HepG2 (cell line): ENCODE results near the gene RLN2. TPM values are rescaled to one million over a fixed set of nuclear protein-coding genes. Genes with fewer than 3 reads are reported as not detected.

ENCODE experiments used
- ATAC-seq: fragments of 200-7000 bp; cut with Tn5 transposase; 3 replicates; pipeline ENCODE4 v1.9.1; 2020; ENCODE audit warnings: mild to moderate bottlenecking, moderate library complexity
- BruUV-seq: library from RNA; stranded (reverse); fragments of 400-500 nt; replicated peaks from 2 replicates; lab custom pipeline; 2021; lab: Mats Ljungman, UMichigan
- CTCF ChIA-PET: fragments of 300-600 bp; formaldehyde crosslinking; extraction: SDS; loops from one replicate; lab custom pipeline; 2021; ENCODE audit warnings: low total read pairs, inconsistent platforms, low intra/inter-chr PET ratio; lab: Yijun Ruan, JAX
- POLR2A ChIA-PET: fragments of 350-600 bp; sonication (Branson Sonifier 250); formaldehyde crosslinking; loops from one replicate; lab custom pipeline; 2020; ENCODE audit warnings: antibody characterized with exemption, inconsistent platforms; lab: Yijun Ruan, JAX
- DNase-seq: peaks from one replicate; pipeline ENCODE4 v3.0.0-alpha.2; 2015; ENCODE audit warnings: low spot score
- FAIRE-seq: peaks from 3 replicates; lab custom pipeline; 2011; peaks lifted over from hg19 to GRCh38; lab: Jason Lieb, UNC
- H2AFZ ChIP-seq: one replicate; pipeline ENCODE4 v1.6.1; 2011; ENCODE audit warnings: low read length, inconsistent platforms
- H3K27ac ChIP-seq: fragments of 300-600 bp; 3 replicates; pipeline ENCODE4 v1.8.0; 2011; ENCODE audit warnings: mixed run types, mild to moderate bottlenecking, mixed read lengths, low read length, inconsistent platforms; ENCODE audit not compliant: insufficient read depth; ENCODE audit errors: extremely low read length
- H3K27me3 ChIP-seq, 2 experiments: fragments of 200-600 bp in 1 of 2; 2 replicates in 1 of 2; 3 replicates in 1 of 2; pipeline versions ENCODE4 v1.6.0 to v1.8.0; 2011; ENCODE audit warnings: low read length in 2 of 2, mild to moderate bottlenecking in 2 of 2, moderate library complexity in 2 of 2, inconsistent platforms in 1 of 2; ENCODE audit not compliant: insufficient read depth in 2 of 2, control insufficient read depth in 1 of 2
- H3K36me3 ChIP-seq, 2 experiments: fragments of 200-600 bp in 1 of 2; replicated peaks in 1 of 2; 2 replicates in 1 of 2; 3 replicates in 1 of 2; pipeline versions ENCODE4 v1.5.1 to v1.8.0; 2011; ENCODE audit warnings: low read length in 2 of 2, inconsistent platforms in 1 of 2; ENCODE audit not compliant: insufficient read depth in 2 of 2, control insufficient read depth in 1 of 2
- H3K4me1 ChIP-seq: 2 replicates; pipeline ENCODE4 v1.5.1; 2012; ENCODE audit warnings: low read length, inconsistent platforms; ENCODE audit not compliant: insufficient read depth
- H3K4me2 ChIP-seq: 2 replicates; pipeline ENCODE4 v1.6.0; 2011; ENCODE audit warnings: low read depth, low read length, inconsistent platforms
- H3K4me3 ChIP-seq, 3 experiments: fragments of 200-600 bp in 1 of 3; sonication (generic), shearing (Covaris generic) in 1 of 3; replicated peaks in 1 of 3; 2 replicates each; pipeline ENCODE4 v1.5.1; 2011 to 2016; ENCODE audit warnings: low read length in 3 of 3, inconsistent platforms in 2 of 3, low read depth in 2 of 3, mild to moderate bottlenecking in 2 of 3, control low read depth in 1 of 3, mixed read lengths in 1 of 3; ENCODE audit not compliant: insufficient read depth in 1 of 3
- H3K79me2 ChIP-seq: one replicate; pipeline ENCODE4 v1.6.1; 2011; ENCODE audit warnings: low read length, inconsistent platforms; ENCODE audit not compliant: insufficient read depth
- H3K9ac ChIP-seq: 2 replicates; pipeline ENCODE4 v1.6.0; 2011; ENCODE audit warnings: mild to moderate bottlenecking, low read depth, low read length, inconsistent platforms; ENCODE audit not compliant: insufficient read depth
- H3K9me3 ChIP-seq: 2 replicates; pipeline ENCODE4 v1.5.1; 2012; ENCODE audit warnings: mild to moderate bottlenecking, low read length
- H4K20me1 ChIP-seq: 2 replicates; pipeline ENCODE4 v1.6.0; 2011; ENCODE audit warnings: inconsistent platforms, mild to moderate bottlenecking, low read length, moderate library complexity; ENCODE audit not compliant: insufficient read depth
- CENPT ChIP-seq: sonication (generic); formaldehyde crosslinking; IDR thresholded peaks from 2 replicates; pipeline ENCODE4 v1.8.0; 2022; ENCODE audit warnings: low read depth, mild to moderate bottlenecking, moderate library complexity, missing genetic modification reagents
- FOXP1 ChIP-seq, 2 experiments: fragments of 450-650 bp in 1 of 2; IDR thresholded peaks; 2 replicates each; pipeline ENCODE4 v1.6.1; 2017 to 2018; ENCODE audit warnings: antibody characterized with exemption in 1 of 2
- GLMP ChIP-seq: sonication (generic); formaldehyde crosslinking; IDR thresholded peaks from 2 replicates; pipeline ENCODE4 v1.9.0; 2021; ENCODE audit warnings: missing genetic modification reagents, mild to moderate bottlenecking, borderline replicate concordance
- GMEB1 ChIP-seq: sonication (generic); formaldehyde crosslinking; IDR thresholded peaks from 2 replicates; pipeline ENCODE4 v1.5.1; 2020; ENCODE audit warnings: missing genetic modification reagents, mild to moderate bottlenecking, borderline replicate concordance
- RAD21 ChIP-seq: fragments of 450-650 bp; formaldehyde crosslinking; IDR thresholded peaks from 2 replicates; pipeline ENCODE4 v1.5.0; 2020; ENCODE audit warnings: mild to moderate bottlenecking
- RFX5 ChIP-seq: IDR thresholded peaks from 2 replicates; pipeline ENCODE4 v1.6.1; 2011; ENCODE audit warnings: low read depth, low read length, improper control_type of control experiment
- TEAD3 ChIP-seq: optimal IDR thresholded peaks from 2 replicates; pipeline ENCODE3; 2016; ENCODE audit warnings: borderline replicate concordance
- ZNF362 ChIP-seq: sonication (generic); formaldehyde crosslinking; IDR thresholded peaks from 2 replicates; pipeline ENCODE4 v1.4.0; 2020; ENCODE audit warnings: missing genetic modification reagents, mild to moderate bottlenecking, borderline replicate concordance
- ZNF704 ChIP-seq: sonication (generic); formaldehyde crosslinking; IDR thresholded peaks from 2 replicates; pipeline ENCODE4 v1.8.1; 2023; ENCODE audit warnings: mild to moderate bottlenecking, inconsistent platforms, moderate library complexity, missing genetic modification reagents, borderline replicate concordance
- ZSCAN21 ChIP-seq: sonication (generic); formaldehyde crosslinking; IDR thresholded peaks from 2 replicates; pipeline ENCODE4 v1.8.0; 2022; ENCODE audit warnings: mild to moderate bottlenecking, missing genetic modification reagents, moderate library complexity, borderline replicate concordance
- WGBS: methylation state at CpG from one replicate; pipeline ENCODE4 v1.1.6; 2017; ENCODE audit warnings: low lambda C conversion rate; 5-methylcytosine and 5-hydroxymethylcytosine counted together
- in situ Hi-C: cut with HindIII; loops from 2 replicates; pipeline ENCODE4 v1.10.0; 2017; ENCODE audit warnings: low pct_unique_long_range_greater_than_20kb; ENCODE audit not compliant: extremely low pct_ligation_motif_present
- intact Hi-C: fragments of 100-400 bp; cut with micrococcal nuclease; formaldehyde crosslinking; loops from one replicate; pipeline ENCODE4 v1.10.0; 2022; ENCODE audit not compliant: unreplicated experiment
- polyA plus RNA-seq, 8 experiments: library from polyadenylated mRNA; depleted of rRNA in 3 of 8; stranded (reverse) in 7 of 8; unstranded in 1 of 8; fragments of >200 nt; fragmentation: Illumina TruSeq in 4 of 8; extraction: Trizol in 4 of 8; gene quantifications; 2 replicates each; pipeline versions ENCODE4 v1.2.1 to v1.2.3, GENCODE V29; 2011 to 2016; ENCODE audit warnings: low read depth in 4 of 8, missing spikeins in 1 of 8, mixed read lengths in 1 of 8; ENCODE audit not compliant: insufficient read depth in 1 of 8
- total RNA-seq, 5 experiments: library from RNA; depleted of rRNA; stranded (reverse); fragments of >200 nt; fragmentation: Illumina TruSeq; extraction: Trizol; gene quantifications; 2 replicates each; pipeline ENCODE4 v1.2.3, GENCODE V29; 2016; ENCODE audit warnings: low read depth in 1 of 5

Gene RLN2
- total and polyA plus RNA-seq, 2 of the 13 experiments (the other 11 are each of a cell fraction or from before 2014, with no cell fraction given): not detected

- TF ChIP-seq GMEB1: no peak
- no peak for TF ChIP-seq GLMP (CRISPR knock-in tag)
- TF ChIP-seq ZNF704 (CRISPR knock-in tag): no peak
- no peak for TF ChIP-seq ZNF362
- no peak for TF ChIP-seq RAD21
- TF ChIP-seq CENPT (CRISPR knock-in tag): no peak
- TF ChIP-seq ZSCAN21: no peak
Observed at GRCh38 chr9:5274770-5275169, 29.7 kb downstream of the RLN2 start (continued).

- no peak overlapping the region for H3K9ac ChIP-seq
- no peaks in the 10 kb centered on the region for H3K36me3 ChIP-seq
- H3K4me2 ChIP-seq: no peak overlapping the region
- no peak overlapping the region for H3K27ac ChIP-seq
- intact Hi-C loops: no loop called here
- H3K4me1 ChIP-seq: peaks cover 8% of the 10 kb centered on the region
- BruUV-seq: no TSS peak
- FAIRE-seq: no peak
- no peak overlapping the region for H2AFZ ChIP-seq
- H4K20me1 ChIP-seq: no peaks in the 10 kb centered on the region
- no peaks in the 10 kb centered on the region for H3K27me3 ChIP-seq
- ChIA-PET POLR2A (no interaction called here), CTCF (no interaction called here)
- no peaks in the 10 kb centered on the region for H3K79me2 ChIP-seq
- ATAC-seq: peak; percentile 54; the same call in 2 of the 3 replicates
- no peak overlapping the region for H3K4me3 ChIP-seq
- TF ChIP-seq FOXP1 (IDR thresholded peaks at IDR 0.05): no peak
- no peak for TF ChIP-seq FOXP1 (CRISPR knock-in tag; IDR thresholded peaks at IDR 0.05)
- peak; percentile 76 for TF ChIP-seq RFX5
- peak; percentile 52 for TF ChIP-seq TEAD3 (CRISPR knock-in tag)
- H3K9me3 ChIP-seq: no peaks in the 10 kb centered on the region
- peak; percentile 38 for DNase-seq
- in situ Hi-C loops: no loop called here
- WGBS: 0% methylated on average over 6 of the region's 6 CpGs
Observed at GRCh38 chr9:5269249-5269715, 35.2 kb downstream of the RLN2 start.
